Prostate gland (tissue), 2 donors: ENCODE data around the gene CDC123.

Experiments
- POLR2AphosphoS5 ChIP-seq: sonication (generic); formaldehyde crosslinking; IDR thresholded peaks from one replicate; pipeline ENCODE4 v1.6.1; 2017; ENCODE audit warnings: antibody characterized with exemption
- TF ChIP-seq, protein P1 (sequence below), 4 experiments: fragments of 200-600 bp in 2 of 4; fragments of 450-650 bp in 2 of 4; sonication (generic) in 2 of 4; IDR thresholded peaks; 1 replicate in 3 of 4; 2 replicates in 1 of 4; pipeline ENCODE4 v1.5.1; 2016 to 2019; ENCODE audit warnings: antibody characterized with exemption in 4 of 4, mild to moderate bottlenecking in 2 of 4, moderate library complexity in 2 of 4

GRCh38 chr10:12196531-12197211 lies 683 bp downstream of the CDC123 start:
- TF ChIP-seq, protein P1, sequence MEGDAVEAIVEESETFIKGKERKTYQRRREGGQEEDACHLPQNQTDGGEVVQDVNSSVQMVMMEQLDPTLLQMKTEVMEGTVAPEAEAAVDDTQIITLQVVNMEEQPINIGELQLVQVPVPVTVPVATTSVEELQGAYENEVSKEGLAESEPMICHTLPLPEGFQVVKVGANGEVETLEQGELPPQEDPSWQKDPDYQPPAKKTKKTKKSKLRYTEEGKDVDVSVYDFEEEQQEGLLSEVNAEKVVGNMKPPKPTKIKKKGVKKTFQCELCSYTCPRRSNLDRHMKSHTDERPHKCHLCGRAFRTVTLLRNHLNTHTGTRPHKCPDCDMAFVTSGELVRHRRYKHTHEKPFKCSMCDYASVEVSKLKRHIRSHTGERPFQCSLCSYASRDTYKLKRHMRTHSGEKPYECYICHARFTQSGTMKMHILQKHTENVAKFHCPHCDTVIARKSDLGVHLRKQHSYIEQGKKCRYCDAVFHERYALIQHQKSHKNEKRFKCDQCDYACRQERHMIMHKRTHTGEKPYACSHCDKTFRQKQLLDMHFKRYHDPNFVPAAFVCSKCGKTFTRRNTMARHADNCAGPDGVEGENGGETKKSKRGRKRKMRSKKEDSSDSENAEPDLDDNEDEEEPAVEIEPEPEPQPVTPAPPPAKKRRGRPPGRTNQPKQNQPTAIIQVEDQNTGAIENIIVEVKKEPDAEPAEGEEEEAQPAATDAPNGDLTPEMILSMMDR (IDR thresholded peaks at IDR 0.05), result no peak
- TF ChIP-seq POLR2AphosphoS5, result no peak
